ENCODE results near the gene SH3RF2.

SH3RF2 gene

GRCh38 chr5:145975361-145976066 lies 39.1 kb downstream of the SH3RF2 start:
- H3K4me3 ChIP-seq (ENCODE audit: low read length) = no peak overlapping the region
- peaks cover 3% of the 10 kb centered on the region for H3K9me3 ChIP-seq (ENCODE audit: control insufficient read depth, low read length)
- H3K36me3 ChIP-seq (ENCODE audit: control insufficient read depth, insufficient read depth, low read length) = no peaks in the 10 kb centered on the region
- H3K9ac ChIP-seq (ENCODE audit: low read length) = no peak overlapping the region
- no peaks in the 10 kb centered on the region for H3K27me3 ChIP-seq (ENCODE audit: control insufficient read depth, insufficient read depth, low read length)
- peaks cover 54% of the 10 kb centered on the region for H3K4me1 ChIP-seq (ENCODE audit: control insufficient read depth, insufficient read depth, low read length)

GRCh38 chr5:145976431-145977155 lies 40.2 kb downstream of the SH3RF2 start:
- Histone ChIP-seq H3K4me3 (ENCODE audit: low read length) (no peak overlapping the region), H3K27me3 (ENCODE audit: control insufficient read depth, insufficient read depth, low read length) (no peaks in the 10 kb centered on the region), H3K4me1 (ENCODE audit: control insufficient read depth, insufficient read depth, low read length) (peaks cover 63% of the 10 kb centered on the region), H3K36me3 (ENCODE audit: control insufficient read depth, insufficient read depth, low read length) (no peaks in the 10 kb centered on the region), H3K9me3 (ENCODE audit: control insufficient read depth, low read length) (peaks cover 3% of the 10 kb centered on the region), H3K9ac (ENCODE audit: low read length) (no peak overlapping the region)

GRCh38 chr5:145978171-145978570 lies 41.8 kb downstream of the SH3RF2 start:
- no peaks in the 10 kb centered on the region for H3K27me3 ChIP-seq (ENCODE audit: control insufficient read depth, insufficient read depth, low read length)
- no peaks in the 10 kb centered on the region for H3K36me3 ChIP-seq (ENCODE audit: control insufficient read depth, insufficient read depth, low read length)
- H3K9ac ChIP-seq (ENCODE audit: low read length) = no peak overlapping the region
- no peak overlapping the region for H3K4me3 ChIP-seq (ENCODE audit: low read length)
- H3K9me3 ChIP-seq (ENCODE audit: control insufficient read depth, low read length) = peaks cover 3% of the 10 kb centered on the region
- H3K4me1 ChIP-seq (ENCODE audit: control insufficient read depth, insufficient read depth, low read length) = peaks cover 75% of the 10 kb centered on the region

- peaks cover 79% of the 10 kb centered on the region for H3K4me1 ChIP-seq (ENCODE audit: control insufficient read depth, insufficient read depth, low read length)
- H3K9me3 ChIP-seq (ENCODE audit: control insufficient read depth, low read length) = peaks cover 3% of the 10 kb centered on the region
Observed at GRCh38 chr5:145978708-145979107, 42.3 kb downstream of the SH3RF2 start.

GRCh38 chr5:145979270-145980223 lies 43.2 kb downstream of the SH3RF2 start:
- no peaks in the 10 kb centered on the region for H3K36me3 ChIP-seq (ENCODE audit: control insufficient read depth, insufficient read depth, low read length)
- no peak overlapping the region for H3K9ac ChIP-seq (ENCODE audit: low read length)
- H3K9me3 ChIP-seq (ENCODE audit: control insufficient read depth, low read length) = no peaks in the 10 kb centered on the region
- peaks cover 80% of the 10 kb centered on the region for H3K4me1 ChIP-seq (ENCODE audit: control insufficient read depth, insufficient read depth, low read length)
- H3K27me3 ChIP-seq (ENCODE audit: control insufficient read depth, insufficient read depth, low read length) = no peaks in the 10 kb centered on the region
- peak overlapping the region; percentile 5 for H3K4me3 ChIP-seq (ENCODE audit: low read length)

More at GRCh38 chr5:145978708-145979107, 42.3 kb downstream of the SH3RF2 start:
- no peak overlapping the region for H3K9ac ChIP-seq (ENCODE audit: low read length)
- no peak overlapping the region for H3K4me3 ChIP-seq (ENCODE audit: low read length)
- H3K27me3 ChIP-seq (ENCODE audit: control insufficient read depth, insufficient read depth, low read length) = no peaks in the 10 kb centered on the region
- no peaks in the 10 kb centered on the region for H3K36me3 ChIP-seq (ENCODE audit: control insufficient read depth, insufficient read depth, low read length)

GRCh38 chr5:145980259-145980658 lies 43.9 kb downstream of the SH3RF2 start:
- Histone ChIP-seq H3K36me3 (ENCODE audit: control insufficient read depth, insufficient read depth, low read length) (no peaks in the 10 kb centered on the region), H3K27me3 (ENCODE audit: control insufficient read depth, insufficient read depth, low read length) (no peaks in the 10 kb centered on the region), H3K9ac (ENCODE audit: low read length) (no peak overlapping the region), H3K4me1 (ENCODE audit: control insufficient read depth, insufficient read depth, low read length) (peaks cover 75% of the 10 kb centered on the region), H3K9me3 (ENCODE audit: control insufficient read depth, low read length) (no peaks in the 10 kb centered on the region), H3K4me3 (ENCODE audit: low read length) (peak overlapping the region; percentile 5)

- H3K4me3 ChIP-seq (ENCODE audit: low read length) = no peak overlapping the region
- peaks cover 71% of the 10 kb centered on the region for H3K4me1 ChIP-seq (ENCODE audit: control insufficient read depth, insufficient read depth, low read length)
- H3K9me3 ChIP-seq (ENCODE audit: control insufficient read depth, low read length) = no peaks in the 10 kb centered on the region
- H3K27me3 ChIP-seq (ENCODE audit: control insufficient read depth, insufficient read depth, low read length) = no peaks in the 10 kb centered on the region
- H3K36me3 ChIP-seq (ENCODE audit: control insufficient read depth, insufficient read depth, low read length) = no peaks in the 10 kb centered on the region
- no peak overlapping the region for H3K9ac ChIP-seq (ENCODE audit: low read length)
Observed at GRCh38 chr5:145980718-145981117, 44.3 kb downstream of the SH3RF2 start.

GRCh38 chr5:145981589-145982571 lies 45.5 kb downstream of the SH3RF2 start:
- H3K4me1 ChIP-seq (ENCODE audit: control insufficient read depth, insufficient read depth, low read length) = peaks cover 61% of the 10 kb centered on the region
- H3K27me3 ChIP-seq (ENCODE audit: control insufficient read depth, insufficient read depth, low read length) = no peaks in the 10 kb centered on the region
- no peaks in the 10 kb centered on the region for H3K36me3 ChIP-seq (ENCODE audit: control insufficient read depth, insufficient read depth, low read length)
- H3K4me3 ChIP-seq (ENCODE audit: low read length) = no peak overlapping the region
- H3K9ac ChIP-seq (ENCODE audit: low read length) = no peak overlapping the region
- no peaks in the 10 kb centered on the region for H3K9me3 ChIP-seq (ENCODE audit: control insufficient read depth, low read length)

GRCh38 chr5:145982572-145983318 lies 46.4 kb downstream of the SH3RF2 start:
- H3K4me1 ChIP-seq (ENCODE audit: control insufficient read depth, insufficient read depth, low read length) = peaks cover 53% of the 10 kb centered on the region
- no peak overlapping the region for H3K4me3 ChIP-seq (ENCODE audit: low read length)
- no peaks in the 10 kb centered on the region for H3K9me3 ChIP-seq (ENCODE audit: control insufficient read depth, low read length)
- no peak overlapping the region for H3K9ac ChIP-seq (ENCODE audit: low read length)
- H3K27me3 ChIP-seq (ENCODE audit: control insufficient read depth, insufficient read depth, low read length) = no peaks in the 10 kb centered on the region
- H3K36me3 ChIP-seq (ENCODE audit: control insufficient read depth, insufficient read depth, low read length) = no peaks in the 10 kb centered on the region

- H3K27me3 ChIP-seq (ENCODE audit: control insufficient read depth, insufficient read depth, low read length) = no peaks in the 10 kb centered on the region
- H3K4me3 ChIP-seq (ENCODE audit: low read length) = no peak overlapping the region
- H3K36me3 ChIP-seq (ENCODE audit: control insufficient read depth, insufficient read depth, low read length) = no peaks in the 10 kb centered on the region
- no peaks in the 10 kb centered on the region for H3K9me3 ChIP-seq (ENCODE audit: control insufficient read depth, low read length)
- peaks cover 46% of the 10 kb centered on the region for H3K4me1 ChIP-seq (ENCODE audit: control insufficient read depth, insufficient read depth, low read length)
- H3K9ac ChIP-seq (ENCODE audit: low read length) = no peak overlapping the region
Observed at GRCh38 chr5:145983446-145983845, 47.1 kb downstream of the SH3RF2 start.
